Colonic mucosa (tissue), 4 donors: ENCODE measurements around the gene PDZD2. TPM values are rescaled to one million over a fixed set of nuclear protein-coding genes. Genes with fewer than 3 reads are reported as not detected.
"Not testable (repeated sequence)": the region's sequence is repeated elsewhere in the genome, so short reads cannot be mapped to it uniquely, and the experiment has no call there.

Experiments used
- DNase-seq: peaks from one replicate; pipeline ENCODE4 v3.0.0-alpha.2; 2020
- H3K27ac ChIP-seq: fragments of 200-600 bp; one replicate; pipeline ENCODE4 v1.8.0; 2021
- H3K27me3 ChIP-seq: fragments of 200-600 bp; one replicate; pipeline ENCODE4 v1.8.0; 2021
- H3K36me3 ChIP-seq: fragments of 200-600 bp; one replicate; pipeline ENCODE4 v1.8.0; 2021
- H3K4me1 ChIP-seq: fragments of 200-600 bp; one replicate; pipeline ENCODE4 v1.8.0; 2021; ENCODE audit warnings: mild to moderate bottlenecking
- H3K4me3 ChIP-seq: fragments of 200-600 bp; one replicate; pipeline ENCODE4 v1.8.0; 2021
- H3K9ac ChIP-seq, 2 donors: one replicate each; pipeline ENCODE4 v1.7.0; 2013; ENCODE audit warnings: control low read depth in 2 of 2, low read depth in 2 of 2, low read length in 2 of 2
- H3K9me3 ChIP-seq: fragments of 200-600 bp; one replicate; pipeline ENCODE4 v1.8.0; 2021
- intact Hi-C: fragments of 100-400 bp; cut with DNase I; formaldehyde crosslinking; loops from one replicate; pipeline ENCODE4 v1.14.1; 2022
- total RNA-seq, 2 donors: library from RNA; stranded (reverse); fragmentation: NEBNext Ultra II Directional in 1 of 2; extraction: Animal tissue kit (Norgen Biotek cat#: 25700) in 1 of 2; gene quantifications; one replicate each; pipeline ENCODE4 v1.2.1, GENCODE V29; 2021
- TF ChIP-seq, protein P1 (sequence below): fragments of 200-600 bp; IDR thresholded peaks from one replicate; pipeline ENCODE4 v1.8.0; 2022; ENCODE audit warnings: antibody characterized with exemption, mild to moderate bottlenecking
- donor health status: healthy.
- donor health status: DM: no; HTN: no; CAD: no.
- donor health status: DM: no; HTN: no; CAD: no.

PDZD2 gene
- total RNA-seq, 2 donors from 2014 or later, result 1.8 to 2.3 TPM

GRCh38 chr5:31965227-31965626 is 326.3 kb downstream of the PDZD2 start:
- no peak overlapping the region for H3K4me3 ChIP-seq
- no peaks in the 10 kb centered on the region for H3K36me3 ChIP-seq
- H3K27me3 ChIP-seq, result no peaks in the 10 kb centered on the region
- intact Hi-C loops, result no loop called here
- DNase-seq, result no peak
- no peaks in the 10 kb centered on the region for H3K9me3 ChIP-seq
- TF ChIP-seq, protein P1, sequence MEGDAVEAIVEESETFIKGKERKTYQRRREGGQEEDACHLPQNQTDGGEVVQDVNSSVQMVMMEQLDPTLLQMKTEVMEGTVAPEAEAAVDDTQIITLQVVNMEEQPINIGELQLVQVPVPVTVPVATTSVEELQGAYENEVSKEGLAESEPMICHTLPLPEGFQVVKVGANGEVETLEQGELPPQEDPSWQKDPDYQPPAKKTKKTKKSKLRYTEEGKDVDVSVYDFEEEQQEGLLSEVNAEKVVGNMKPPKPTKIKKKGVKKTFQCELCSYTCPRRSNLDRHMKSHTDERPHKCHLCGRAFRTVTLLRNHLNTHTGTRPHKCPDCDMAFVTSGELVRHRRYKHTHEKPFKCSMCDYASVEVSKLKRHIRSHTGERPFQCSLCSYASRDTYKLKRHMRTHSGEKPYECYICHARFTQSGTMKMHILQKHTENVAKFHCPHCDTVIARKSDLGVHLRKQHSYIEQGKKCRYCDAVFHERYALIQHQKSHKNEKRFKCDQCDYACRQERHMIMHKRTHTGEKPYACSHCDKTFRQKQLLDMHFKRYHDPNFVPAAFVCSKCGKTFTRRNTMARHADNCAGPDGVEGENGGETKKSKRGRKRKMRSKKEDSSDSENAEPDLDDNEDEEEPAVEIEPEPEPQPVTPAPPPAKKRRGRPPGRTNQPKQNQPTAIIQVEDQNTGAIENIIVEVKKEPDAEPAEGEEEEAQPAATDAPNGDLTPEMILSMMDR, result no peak
- no peak overlapping the region for H3K27ac ChIP-seq
- H3K9ac ChIP-seq, result no peak overlapping the region
- H3K4me1 ChIP-seq, result no peaks in the 10 kb centered on the region

DNA sequence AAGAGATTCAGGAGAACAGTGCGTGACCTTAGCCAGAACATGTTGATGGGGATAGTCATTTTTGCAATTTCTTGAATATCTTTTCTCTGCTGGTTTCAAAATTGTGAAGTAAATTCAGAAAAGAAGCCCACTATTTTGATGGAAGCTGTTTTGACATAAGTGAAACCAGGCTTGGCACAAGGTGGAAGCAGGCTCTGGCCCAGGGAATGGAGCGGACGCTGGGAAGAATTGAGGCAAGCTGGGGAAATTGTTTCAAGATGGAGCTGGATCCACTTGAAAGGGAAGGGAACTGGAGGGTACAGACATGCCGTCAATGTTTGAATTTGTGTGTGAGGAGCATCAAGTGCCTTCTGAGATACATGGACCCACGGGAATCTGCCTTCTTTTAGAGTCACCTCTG is 328.0 kb downstream of the PDZD2 start:
- Histone ChIP-seq H3K4me1 (no peaks in the 10 kb centered on the region), H3K36me3 (no peaks in the 10 kb centered on the region), H3K4me3 (no peak overlapping the region), H3K27ac (no peak overlapping the region), H3K9me3 (no peaks in the 10 kb centered on the region), H3K9ac (no peak overlapping the region), H3K27me3 (no peaks in the 10 kb centered on the region)
- TF ChIP-seq, protein P1, result no peak
- DNase-seq, result no peak
- intact Hi-C loops, result no loop called here

DNA sequence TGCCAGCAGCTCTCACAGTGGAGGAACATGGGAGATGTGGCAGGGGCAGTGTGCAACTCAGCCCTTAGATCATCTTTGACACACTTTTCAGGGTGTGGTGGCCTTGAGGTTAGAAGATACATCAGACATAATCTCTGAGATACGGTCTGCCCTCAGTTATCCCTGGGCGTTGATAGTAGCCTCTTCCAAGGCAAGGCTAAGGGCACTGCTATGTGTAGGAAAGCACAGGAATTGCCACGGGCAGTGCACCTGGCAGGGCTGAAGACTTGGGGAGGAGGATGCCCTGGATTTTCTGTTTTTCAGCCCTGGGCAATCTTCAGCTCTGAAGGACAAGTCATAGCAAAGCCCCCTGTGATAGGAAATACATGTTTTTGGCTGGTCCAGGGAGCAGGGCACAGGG is 328.5 kb downstream of the PDZD2 start:
- no peak for DNase-seq
- Histone ChIP-seq H3K9me3 (no peaks in the 10 kb centered on the region), H3K9ac (no peak overlapping the region), H3K36me3 (no peaks in the 10 kb centered on the region), H3K27me3 (no peaks in the 10 kb centered on the region), H3K27ac (no peak overlapping the region), H3K4me3 (no peak overlapping the region), H3K4me1 (no peaks in the 10 kb centered on the region)
- intact Hi-C loops, result no loop called here
- TF ChIP-seq, protein P1, result no peak

GRCh38 chr5:31972558-31972957 is 333.6 kb downstream of the PDZD2 start:
- Histone ChIP-seq H3K27me3 (no peaks in the 10 kb centered on the region), H3K27ac (no peak overlapping the region), H3K4me3 (no peak overlapping the region), H3K9me3 (no peaks in the 10 kb centered on the region), H3K4me1 (no peaks in the 10 kb centered on the region), H3K36me3 (no peaks in the 10 kb centered on the region), H3K9ac (no peak overlapping the region)
- intact Hi-C loops, result no loop called here
- TF ChIP-seq, protein P1, result no peak
- DNase-seq, result no peak

DNA sequence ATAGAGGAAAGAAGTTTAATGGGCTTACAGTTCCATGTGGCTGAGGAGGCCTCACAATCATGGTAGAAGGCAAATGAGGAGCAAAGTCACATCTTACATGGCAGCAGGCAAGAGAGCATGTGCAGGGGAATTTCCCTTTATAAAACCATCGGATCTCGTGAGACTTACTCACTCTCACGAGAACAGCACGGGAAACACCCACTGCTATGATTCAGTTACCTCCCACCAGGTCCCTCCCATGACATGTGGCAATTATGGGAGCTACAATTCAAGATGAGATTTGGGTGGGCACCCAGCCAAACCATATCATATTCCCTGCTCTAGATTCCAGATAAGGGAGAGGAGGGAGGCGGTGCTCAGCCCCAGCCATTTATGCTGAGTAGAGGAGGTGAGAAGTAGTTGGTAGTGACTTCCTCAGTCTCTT is 336.3 kb downstream of the PDZD2 start:
- H3K27me3 ChIP-seq, H3K4me3 ChIP-seq, H3K9me3 ChIP-seq, DNase-seq, H3K9ac ChIP-seq, H3K27ac ChIP-seq, intact Hi-C loops, H3K4me1 ChIP-seq, H3K36me3 ChIP-seq: not testable (repeated sequence)

- Histone ChIP-seq H3K36me3 (no peaks in the 10 kb centered on the region), H3K9me3 (no peaks in the 10 kb centered on the region), H3K4me3 (no peak overlapping the region), H3K4me1 (no peaks in the 10 kb centered on the region), H3K9ac (no peak overlapping the region), H3K27me3 (no peaks in the 10 kb centered on the region), H3K27ac (no peak overlapping the region)
- TF ChIP-seq, protein P1, result no peak
- intact Hi-C loops, result no loop called here
- DNase-seq, result no peak
Measured at GRCh38 chr5:31976169-31976568, 337.2 kb downstream of the PDZD2 start.
